ENCODE measurements around the gene CMSS1. TPM values are rescaled to one million over a fixed set of nuclear protein-coding genes. Genes with fewer than 3 reads are reported as not detected.

Gene CMSS1
- total RNA-seq, 1 experiment from 2014 or later: 64.1 TPM

DNA sequence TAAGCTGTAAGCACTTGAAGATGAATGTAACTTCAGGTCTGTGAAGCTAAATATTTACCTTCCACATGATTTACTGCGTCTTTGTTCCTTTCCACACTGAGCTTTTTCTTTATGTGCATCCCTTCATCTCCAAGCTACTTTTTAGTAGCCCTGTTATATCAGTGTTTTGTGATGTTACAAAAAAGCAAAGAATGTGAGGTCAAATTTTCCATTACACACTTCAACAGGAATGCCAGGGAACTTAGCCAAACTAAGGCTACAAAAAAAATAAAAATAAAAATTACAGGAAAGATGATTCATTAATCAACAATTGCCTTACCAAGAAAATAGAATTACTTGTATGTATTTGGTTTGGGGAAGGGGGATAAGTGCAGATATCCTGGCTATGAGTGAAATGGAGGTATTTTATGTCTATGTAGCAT lies 223.7 kb downstream of the CMSS1 start:
- peak; percentile 8 for DNase-seq (ENCODE audit: low read depth, low spot score)
- RAD21 ChIA-PET (ENCODE audit: low non-redundant PET in 1 of 2, low total read pairs in 2 of 2, uncharacterized antibody in 2 of 2, unreplicated experiment in 2 of 2): no interaction called here
- Histone ChIP-seq H4K20me1 (ENCODE audit: insufficient read depth) (no peaks in the 10 kb centered on the region), H3K27ac (ENCODE audit: low read depth, low read length) (peak overlapping the region; percentile 40; the same call in 1 of the 2 replicates), H3K9me3 (ENCODE audit: control insufficient read depth in 1 of 2, insufficient read depth in 1 of 2, low read depth in 1 of 2, low read length in 2 of 2) (no peaks in the 10 kb centered on the region), H3K36me3 (ENCODE audit: control insufficient read depth in 1 of 2, insufficient read depth in 2 of 2, low read length in 2 of 2) (no peaks in the 10 kb centered on the region), H2AFZ (ENCODE audit: low read depth, low read length, poor library complexity, severe bottlenecking) (no peak overlapping the region), H3K79me2 (ENCODE audit: insufficient read depth, low read length) (no peaks in the 10 kb centered on the region), H3K9me2 (ENCODE audit: insufficient read depth) (no peaks in the 10 kb centered on the region), H3K9ac (ENCODE audit: low read length) (no peak overlapping the region), H3K27me3 (ENCODE audit: insufficient read depth, low read length) (no peaks in the 10 kb centered on the region), H3K4me3 (replicated peaks in 1 of 2; ENCODE audit: low read depth in 1 of 2, low read length in 2 of 2) (no peak overlapping the region), H3K4me1 (ENCODE audit: control insufficient read depth in 1 of 2, insufficient read depth in 2 of 2, low read length in 2 of 2) (peaks cover 24 to 27% of the 10 kb centered on the region in 2 experiments), H3K4me2 (ENCODE audit: low read length) (peak overlapping the region; percentile 24)
- ATAC-seq: no peak
- TF ChIP-seq TCF7L2 (IDR thresholded peaks at IDR 0.05; ENCODE audit: borderline replicate concordance, extremely low read depth, insufficient read depth, insufficient read length) (no peak), EZH2phosphoT487 (IDR thresholded peaks at IDR 0.05; ENCODE audit: borderline replicate concordance) (no peak), SP1 (IDR thresholded peaks at IDR 0.05; ENCODE audit: low read depth) (peak; percentile 56), POLR2A (IDR thresholded peaks at IDR 0.05; ENCODE audit: borderline replicate concordance, extremely low read depth, insufficient read depth, insufficient read length) (no peak), EZH2 (IDR thresholded peaks at IDR 0.05) (no peak), FOSL1 (IDR thresholded peaks at IDR 0.05; ENCODE audit: low read depth) (peak; percentile 75), JUND (IDR thresholded peaks at IDR 0.05) (peak; percentile 78), SRF (IDR thresholded peaks at IDR 0.05; ENCODE audit: low read depth) (no peak; the same call in 1 of the 2 replicates), POLR2AphosphoS5 (IDR thresholded peaks at IDR 0.05; ENCODE audit: low read depth, low read length) (no peak), ZNF274 (IDR thresholded peaks at IDR 0.05; ENCODE audit: low read depth, low read length) (no peak), ZFX (IDR thresholded peaks at IDR 0.05) (no peak), EGR1 (IDR thresholded peaks at IDR 0.05; ENCODE audit: low read depth) (no peak), SIN3A (IDR thresholded peaks at IDR 0.05; ENCODE audit: low read depth) (no peak), CBX3 (IDR thresholded peaks at IDR 0.05; ENCODE audit: low read depth) (no peak), CEBPB (IDR thresholded peaks at IDR 0.05; ENCODE audit: low read depth) (0 out of 2 replicates have a peak, but pooled peaks have one; percentile 10)
- TF ChIP-seq, protein P1, sequence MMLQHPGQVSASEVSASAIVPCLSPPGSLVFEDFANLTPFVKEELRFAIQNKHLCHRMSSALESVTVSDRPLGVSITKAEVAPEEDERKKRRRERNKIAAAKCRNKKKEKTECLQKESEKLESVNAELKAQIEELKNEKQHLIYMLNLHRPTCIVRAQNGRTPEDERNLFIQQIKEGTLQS (IDR thresholded peaks at IDR 0.05): peak; percentile 59; the same call in 1 of the 2 replicates
- TF ChIP-seq, protein P2, sequence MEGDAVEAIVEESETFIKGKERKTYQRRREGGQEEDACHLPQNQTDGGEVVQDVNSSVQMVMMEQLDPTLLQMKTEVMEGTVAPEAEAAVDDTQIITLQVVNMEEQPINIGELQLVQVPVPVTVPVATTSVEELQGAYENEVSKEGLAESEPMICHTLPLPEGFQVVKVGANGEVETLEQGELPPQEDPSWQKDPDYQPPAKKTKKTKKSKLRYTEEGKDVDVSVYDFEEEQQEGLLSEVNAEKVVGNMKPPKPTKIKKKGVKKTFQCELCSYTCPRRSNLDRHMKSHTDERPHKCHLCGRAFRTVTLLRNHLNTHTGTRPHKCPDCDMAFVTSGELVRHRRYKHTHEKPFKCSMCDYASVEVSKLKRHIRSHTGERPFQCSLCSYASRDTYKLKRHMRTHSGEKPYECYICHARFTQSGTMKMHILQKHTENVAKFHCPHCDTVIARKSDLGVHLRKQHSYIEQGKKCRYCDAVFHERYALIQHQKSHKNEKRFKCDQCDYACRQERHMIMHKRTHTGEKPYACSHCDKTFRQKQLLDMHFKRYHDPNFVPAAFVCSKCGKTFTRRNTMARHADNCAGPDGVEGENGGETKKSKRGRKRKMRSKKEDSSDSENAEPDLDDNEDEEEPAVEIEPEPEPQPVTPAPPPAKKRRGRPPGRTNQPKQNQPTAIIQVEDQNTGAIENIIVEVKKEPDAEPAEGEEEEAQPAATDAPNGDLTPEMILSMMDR (IDR thresholded peaks at IDR 0.05 in 2 of 3, conservative IDR thresholded peaks at IDR 0.05 in 1 of 3; ENCODE audit: borderline replicate concordance in 1 of 3, insufficient read depth in 1 of 3, low read depth in 2 of 3, low read length in 2 of 3): no peak
- TF ChIP-seq, protein P3, sequence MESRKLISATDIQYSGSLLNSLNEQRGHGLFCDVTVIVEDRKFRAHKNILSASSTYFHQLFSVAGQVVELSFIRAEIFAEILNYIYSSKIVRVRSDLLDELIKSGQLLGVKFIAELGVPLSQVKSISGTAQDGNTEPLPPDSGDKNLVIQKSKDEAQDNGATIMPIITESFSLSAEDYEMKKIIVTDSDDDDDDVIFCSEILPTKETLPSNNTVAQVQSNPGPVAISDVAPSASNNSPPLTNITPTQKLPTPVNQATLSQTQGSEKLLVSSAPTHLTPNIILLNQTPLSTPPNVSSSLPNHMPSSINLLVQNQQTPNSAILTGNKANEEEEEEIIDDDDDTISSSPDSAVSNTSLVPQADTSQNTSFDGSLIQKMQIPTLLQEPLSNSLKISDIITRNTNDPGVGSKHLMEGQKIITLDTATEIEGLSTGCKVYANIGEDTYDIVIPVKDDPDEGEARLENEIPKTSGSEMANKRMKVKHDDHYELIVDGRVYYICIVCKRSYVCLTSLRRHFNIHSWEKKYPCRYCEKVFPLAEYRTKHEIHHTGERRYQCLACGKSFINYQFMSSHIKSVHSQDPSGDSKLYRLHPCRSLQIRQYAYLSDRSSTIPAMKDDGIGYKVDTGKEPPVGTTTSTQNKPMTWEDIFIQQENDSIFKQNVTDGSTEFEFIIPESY (IDR thresholded peaks at IDR 0.05; ENCODE audit: extremely low read depth, insufficient replicate concordance, low read length): no peak
- TF ChIP-seq, protein P4, sequence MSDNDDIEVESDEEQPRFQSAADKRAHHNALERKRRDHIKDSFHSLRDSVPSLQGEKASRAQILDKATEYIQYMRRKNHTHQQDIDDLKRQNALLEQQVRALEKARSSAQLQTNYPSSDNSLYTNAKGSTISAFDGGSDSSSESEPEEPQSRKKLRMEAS (IDR thresholded peaks at IDR 0.05): no peak
- TF ChIP-seq, protein P5, sequence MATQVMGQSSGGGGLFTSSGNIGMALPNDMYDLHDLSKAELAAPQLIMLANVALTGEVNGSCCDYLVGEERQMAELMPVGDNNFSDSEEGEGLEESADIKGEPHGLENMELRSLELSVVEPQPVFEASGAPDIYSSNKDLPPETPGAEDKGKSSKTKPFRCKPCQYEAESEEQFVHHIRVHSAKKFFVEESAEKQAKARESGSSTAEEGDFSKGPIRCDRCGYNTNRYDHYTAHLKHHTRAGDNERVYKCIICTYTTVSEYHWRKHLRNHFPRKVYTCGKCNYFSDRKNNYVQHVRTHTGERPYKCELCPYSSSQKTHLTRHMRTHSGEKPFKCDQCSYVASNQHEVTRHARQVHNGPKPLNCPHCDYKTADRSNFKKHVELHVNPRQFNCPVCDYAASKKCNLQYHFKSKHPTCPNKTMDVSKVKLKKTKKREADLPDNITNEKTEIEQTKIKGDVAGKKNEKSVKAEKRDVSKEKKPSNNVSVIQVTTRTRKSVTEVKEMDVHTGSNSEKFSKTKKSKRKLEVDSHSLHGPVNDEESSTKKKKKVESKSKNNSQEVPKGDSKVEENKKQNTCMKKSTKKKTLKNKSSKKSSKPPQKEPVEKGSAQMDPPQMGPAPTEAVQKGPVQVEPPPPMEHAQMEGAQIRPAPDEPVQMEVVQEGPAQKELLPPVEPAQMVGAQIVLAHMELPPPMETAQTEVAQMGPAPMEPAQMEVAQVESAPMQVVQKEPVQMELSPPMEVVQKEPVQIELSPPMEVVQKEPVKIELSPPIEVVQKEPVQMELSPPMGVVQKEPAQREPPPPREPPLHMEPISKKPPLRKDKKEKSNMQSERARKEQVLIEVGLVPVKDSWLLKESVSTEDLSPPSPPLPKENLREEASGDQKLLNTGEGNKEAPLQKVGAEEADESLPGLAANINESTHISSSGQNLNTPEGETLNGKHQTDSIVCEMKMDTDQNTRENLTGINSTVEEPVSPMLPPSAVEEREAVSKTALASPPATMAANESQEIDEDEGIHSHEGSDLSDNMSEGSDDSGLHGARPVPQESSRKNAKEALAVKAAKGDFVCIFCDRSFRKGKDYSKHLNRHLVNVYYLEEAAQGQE (IDR thresholded peaks at IDR 0.05; ENCODE audit: low read depth): no peak
- POLR2A ChIA-PET: no interaction called here
- intact Hi-C loops (cut with micrococcal nuclease): no loop called here
- CTCF ChIA-PET: interaction anchor here (0.9 kb wide), 1 partner anchor 198 kb away, joined by 3 read pairs; no protein-coding TSS in a partner anchor
- BruUV-seq (replicated peaks): no TSS peak
